ENCODE results near the gene F8. TPM values are rescaled to one million over a fixed set of nuclear protein-coding genes. Genes with fewer than 3 reads are reported as not detected.
A peak's percentile ranks its signal among the peaks of the same experiment; 100 is the strongest.
"Not testable (repeated sequence)": the region's sequence is repeated elsewhere in the genome, so short reads cannot be mapped to it uniquely, and the experiment has no call there.

The F8 gene
- total RNA-seq, 4 donors from 2014 or later = 7.2 to 28.4 (median 14.6) TPM

DNA sequence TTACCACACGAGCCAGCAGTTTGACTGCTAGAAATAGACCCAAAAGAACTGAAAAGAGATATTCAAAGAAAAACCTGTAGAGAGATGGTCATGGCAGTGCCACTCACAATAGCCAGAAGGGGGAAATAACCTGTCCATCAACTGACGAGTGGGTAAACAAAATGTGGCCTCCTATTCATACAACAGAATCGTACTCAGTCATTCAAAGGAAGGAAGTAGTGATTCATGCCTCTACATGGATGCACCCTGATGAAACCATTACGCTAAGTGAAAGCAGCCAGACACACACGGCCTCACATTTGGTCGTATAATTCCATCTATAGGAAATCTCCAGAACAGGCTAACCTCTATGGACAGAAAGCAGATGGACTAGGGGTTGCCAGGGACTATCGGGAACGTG, 138.5 kb downstream of the F8 start:
- not testable (repeated sequence) for H3K36me3 ChIP-seq; H3K27ac ChIP-seq; DNase-seq (ENCODE audit: low spot score in 2 of 2); H3K4me1 ChIP-seq; H3K27me3 ChIP-seq; H3K4me3 ChIP-seq; H3K9me3 ChIP-seq
- no CpG with 5 or more reads among the region's 8 CpGs for whole genome bisulfite sequencing, 2 donors

DNA sequence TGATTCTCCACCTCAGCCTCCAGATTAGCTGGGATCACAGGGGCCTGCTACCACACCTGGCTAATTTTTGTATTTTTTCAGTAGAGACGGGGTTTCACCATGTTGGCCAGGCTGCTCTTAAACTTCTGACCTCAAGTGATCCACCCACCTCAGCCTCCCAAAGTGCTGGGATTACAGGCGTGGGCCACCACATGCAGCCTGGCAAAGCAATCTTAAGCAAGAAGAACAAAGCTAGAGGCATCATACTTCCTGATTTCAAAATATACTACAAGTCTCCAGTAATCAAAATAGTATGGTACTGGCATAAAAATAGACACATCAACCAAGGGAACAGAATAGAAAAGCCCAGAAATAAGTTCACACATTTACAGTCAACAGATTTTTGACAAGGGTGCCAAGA, 149.2 kb downstream of the F8 start:
- TF ChIP-seq, protein P1, sequence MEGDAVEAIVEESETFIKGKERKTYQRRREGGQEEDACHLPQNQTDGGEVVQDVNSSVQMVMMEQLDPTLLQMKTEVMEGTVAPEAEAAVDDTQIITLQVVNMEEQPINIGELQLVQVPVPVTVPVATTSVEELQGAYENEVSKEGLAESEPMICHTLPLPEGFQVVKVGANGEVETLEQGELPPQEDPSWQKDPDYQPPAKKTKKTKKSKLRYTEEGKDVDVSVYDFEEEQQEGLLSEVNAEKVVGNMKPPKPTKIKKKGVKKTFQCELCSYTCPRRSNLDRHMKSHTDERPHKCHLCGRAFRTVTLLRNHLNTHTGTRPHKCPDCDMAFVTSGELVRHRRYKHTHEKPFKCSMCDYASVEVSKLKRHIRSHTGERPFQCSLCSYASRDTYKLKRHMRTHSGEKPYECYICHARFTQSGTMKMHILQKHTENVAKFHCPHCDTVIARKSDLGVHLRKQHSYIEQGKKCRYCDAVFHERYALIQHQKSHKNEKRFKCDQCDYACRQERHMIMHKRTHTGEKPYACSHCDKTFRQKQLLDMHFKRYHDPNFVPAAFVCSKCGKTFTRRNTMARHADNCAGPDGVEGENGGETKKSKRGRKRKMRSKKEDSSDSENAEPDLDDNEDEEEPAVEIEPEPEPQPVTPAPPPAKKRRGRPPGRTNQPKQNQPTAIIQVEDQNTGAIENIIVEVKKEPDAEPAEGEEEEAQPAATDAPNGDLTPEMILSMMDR (IDR thresholded peaks at IDR 0.05) = no peak
- TF ChIP-seq POLR2A (IDR thresholded peaks at IDR 0.05) (no peak), EP300 (IDR thresholded peaks at IDR 0.05) (no peak)
- peaks cover 0 to 6% (median 0%) of the 10 kb centered on the region in 4 donors for H3K9me3 ChIP-seq
- no peaks in the 10 kb centered on the region for H3K27me3 ChIP-seq
- DNase-seq (ENCODE audit: low spot score in 2 of 2) = no peak
- H3K4me1 ChIP-seq = no peaks in the 10 kb centered on the region
- no peak overlapping the region for H3K4me3 ChIP-seq
- H3K36me3 ChIP-seq = no peaks in the 10 kb centered on the region
- H3K27ac ChIP-seq = no peak overlapping the region
- 64 to 73% methylated on average over 2 of the region's 2 CpGs for WGBS, 2 donors

DNA sequence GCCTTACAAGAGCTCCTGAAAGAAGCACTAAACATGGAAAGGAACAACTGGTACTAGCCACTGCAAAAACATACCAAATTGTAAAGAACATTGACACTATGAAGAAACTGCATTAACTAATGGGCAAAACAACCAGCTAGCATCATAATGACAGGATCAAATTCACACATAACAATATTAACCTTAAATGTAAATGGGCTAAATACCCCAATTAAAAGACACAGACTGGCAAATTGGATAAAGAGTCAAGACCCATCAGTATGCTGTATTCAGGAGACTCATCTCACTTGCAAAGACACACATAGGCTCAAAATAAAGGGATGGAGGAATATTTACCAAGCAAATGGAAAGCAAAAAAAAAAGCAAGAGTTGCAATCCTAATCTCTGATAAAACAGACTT, 154.0 kb downstream of the F8 start:
- not testable (repeated sequence) for H3K27ac ChIP-seq; H3K27me3 ChIP-seq; DNase-seq (ENCODE audit: low spot score in 2 of 2); H3K36me3 ChIP-seq; H3K4me1 ChIP-seq; H3K4me3 ChIP-seq
- peaks cover 0 to 11% (median 4%) of the 10 kb centered on the region in 4 donors for H3K9me3 ChIP-seq

DNA sequence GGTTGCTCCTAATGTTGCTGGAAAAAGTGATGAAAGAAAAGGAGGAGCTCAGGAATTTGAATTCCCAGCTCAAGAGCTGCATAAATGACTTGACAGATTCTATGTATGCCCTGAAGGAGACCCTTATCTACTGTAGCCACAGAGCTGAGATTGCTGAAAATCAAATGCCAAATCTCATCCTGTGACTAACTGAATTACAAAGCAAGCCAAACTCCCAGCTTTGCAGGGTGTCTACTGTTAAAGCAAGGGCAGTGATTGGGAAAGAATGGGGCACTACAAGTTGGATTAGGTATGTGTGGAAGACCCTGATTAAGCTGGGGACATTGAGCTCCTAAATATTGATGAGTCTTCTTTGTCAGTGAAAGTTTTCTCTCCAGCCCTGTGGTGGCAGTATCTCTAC, 167.3 kb downstream of the F8 start:
- H3K9me3 ChIP-seq = no peaks in the 10 kb centered on the region
- no peak for DNase-seq (ENCODE audit: low spot score in 2 of 2)
- H3K4me3 ChIP-seq = no peak overlapping the region
- TF ChIP-seq, protein P1 (IDR thresholded peaks at IDR 0.05) = no peak
- no peak for TF ChIP-seq EP300 (IDR thresholded peaks at IDR 0.05)
- no peak for TF ChIP-seq POLR2A (IDR thresholded peaks at IDR 0.05)
- H3K4me1 ChIP-seq = no peaks in the 10 kb centered on the region
- H3K36me3 ChIP-seq = peaks cover 0 to 38% (median 0%) of the 10 kb centered on the region in 3 donors
- H3K27ac ChIP-seq = no peak overlapping the region
- H3K27me3 ChIP-seq = no peaks in the 10 kb centered on the region

DNA sequence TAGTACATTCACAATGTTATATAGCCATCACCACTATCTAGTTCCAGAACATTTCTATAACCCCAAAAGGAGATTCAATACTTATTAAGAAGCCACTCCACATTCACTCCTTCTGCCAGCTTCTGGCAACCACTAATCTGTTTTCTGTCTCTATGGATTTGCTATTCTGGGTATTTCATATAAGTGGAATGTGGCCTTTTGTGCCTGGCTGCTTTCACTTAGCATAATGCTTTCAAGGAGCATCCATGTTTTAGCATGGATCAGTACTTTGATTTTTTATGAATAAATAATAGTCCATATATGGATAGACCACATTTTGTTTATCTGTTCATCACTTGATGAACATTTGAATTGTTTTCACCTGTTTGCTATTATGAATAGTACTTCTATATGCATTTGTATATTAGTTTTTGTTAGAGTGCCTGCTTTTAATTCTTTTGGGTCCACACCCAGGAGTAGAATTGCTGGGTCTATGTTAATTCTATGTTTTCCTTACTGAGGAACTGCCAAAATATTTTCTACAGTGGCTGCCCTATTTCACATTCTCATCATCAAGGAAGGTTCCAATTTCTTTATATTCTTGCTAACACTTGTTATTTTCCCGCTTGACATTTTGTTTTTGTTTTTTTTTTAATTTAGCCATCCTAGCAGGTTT, 171.4 kb downstream of the F8 start:
- Histone ChIP-seq H3K36me3 (peaks cover 0 to 8% (median 0%) of the 10 kb centered on the region in 3 donors), H3K27ac (no peak overlapping the region), H3K4me1 (no peaks in the 10 kb centered on the region), H3K27me3 (no peaks in the 10 kb centered on the region), H3K9me3 (no peaks in the 10 kb centered on the region), H3K4me3 (no peak overlapping the region)
- TF ChIP-seq POLR2A (IDR thresholded peaks at IDR 0.05) (no peak), EP300 (IDR thresholded peaks at IDR 0.05) (no peak)
- TF ChIP-seq, protein P1 (IDR thresholded peaks at IDR 0.05) = no peak
- no peak for DNase-seq (ENCODE audit: low spot score in 2 of 2)
- 87 to 88% methylated on average over 1 of the region's 1 CpG for WGBS, 2 donors

DNA sequence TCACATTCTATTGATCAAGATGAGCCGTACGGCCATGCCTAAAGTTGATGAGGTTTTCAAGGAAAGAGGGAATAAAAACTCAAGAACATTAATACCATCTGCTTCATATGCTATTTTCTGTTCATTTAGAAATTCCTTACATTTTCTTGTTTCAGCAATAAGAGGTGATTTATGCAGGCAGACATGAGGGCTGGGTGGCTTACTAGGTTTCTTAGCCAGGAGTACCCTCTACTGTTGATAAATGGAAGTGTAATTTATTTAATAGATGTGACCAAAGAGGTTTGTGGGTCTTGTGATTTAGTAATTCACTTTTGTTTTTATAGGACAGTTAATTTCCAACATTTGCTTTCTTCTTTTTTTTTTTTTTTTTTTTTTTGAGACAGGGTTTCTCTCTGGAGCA, 181.7 kb downstream of the F8 start:
- H3K27ac ChIP-seq = no peak overlapping the region
- WGBS, 2 donors = 81 to 87% methylated on average over 2 of the region's 2 CpGs
- no peaks in the 10 kb centered on the region for H3K36me3 ChIP-seq
- TF ChIP-seq EP300 (IDR thresholded peaks at IDR 0.05) (no peak), POLR2A (IDR thresholded peaks at IDR 0.05) (no peak)
- TF ChIP-seq, protein P1 (IDR thresholded peaks at IDR 0.05) = peak; percentile 13 to 49 (median 24)
- H3K4me1 ChIP-seq = no peaks in the 10 kb centered on the region
- H3K27me3 ChIP-seq = no peaks in the 10 kb centered on the region
- no peaks in the 10 kb centered on the region for H3K9me3 ChIP-seq
- DNase-seq (ENCODE audit: low spot score in 2 of 2) = no peak
- H3K4me3 ChIP-seq = no peak overlapping the region
